ENCODE results near the gene AOPEP. TPM values are rescaled to one million over a fixed set of nuclear protein-coding genes. Genes with fewer than 3 reads are reported as not detected.

Gene AOPEP
- total and polyA plus RNA-seq, 2 of the 13 experiments (the other 11 are each of a cell fraction or from before 2014, with no cell fraction given) = 22.2 to 41.6 TPM

- no peak for TF ChIP-seq HOXA9 (CRISPR knock-in tag; IDR thresholded peaks at IDR 0.05; ENCODE audit: borderline replicate concordance)
- TF ChIP-seq KAT7 (CRISPR knock-in tag; IDR thresholded peaks at IDR 0.05; ENCODE audit: borderline replicate concordance) = no peak
- no peak for TF ChIP-seq ZNF280B (CRISPR knock-in tag; IDR thresholded peaks at IDR 0.05; ENCODE audit: borderline replicate concordance)
- TF ChIP-seq IKZF1 (IDR thresholded peaks at IDR 0.05) = no peak
- TF ChIP-seq SRSF4 (IDR thresholded peaks at IDR 0.05; ENCODE audit: low read depth, low read length, poor library complexity, severe bottlenecking) = no peak
- peak; percentile 56; the same call in 1 of the 2 replicates for TF ChIP-seq ZNF317 (CRISPR knock-in tag; IDR thresholded peaks at IDR 0.05)
- no peak for TF ChIP-seq ZNF225 (CRISPR knock-in tag; IDR thresholded peaks at IDR 0.05)
- 0 out of 2 replicates have a peak, but pooled peaks have one; percentile 21 for TF ChIP-seq KDM4B (CRISPR knock-in tag; IDR thresholded peaks at IDR 0.05)
- no peak for TF ChIP-seq ZNF20 (CRISPR knock-in tag; IDR thresholded peaks at IDR 0.05)
- no peak for TF ChIP-seq MYNN (CRISPR knock-in tag; IDR thresholded peaks at IDR 0.05; ENCODE audit: low read depth)
- no peak for TF ChIP-seq ZNF430 (CRISPR knock-in tag; IDR thresholded peaks at IDR 0.05)
- TF ChIP-seq, protein P1, sequence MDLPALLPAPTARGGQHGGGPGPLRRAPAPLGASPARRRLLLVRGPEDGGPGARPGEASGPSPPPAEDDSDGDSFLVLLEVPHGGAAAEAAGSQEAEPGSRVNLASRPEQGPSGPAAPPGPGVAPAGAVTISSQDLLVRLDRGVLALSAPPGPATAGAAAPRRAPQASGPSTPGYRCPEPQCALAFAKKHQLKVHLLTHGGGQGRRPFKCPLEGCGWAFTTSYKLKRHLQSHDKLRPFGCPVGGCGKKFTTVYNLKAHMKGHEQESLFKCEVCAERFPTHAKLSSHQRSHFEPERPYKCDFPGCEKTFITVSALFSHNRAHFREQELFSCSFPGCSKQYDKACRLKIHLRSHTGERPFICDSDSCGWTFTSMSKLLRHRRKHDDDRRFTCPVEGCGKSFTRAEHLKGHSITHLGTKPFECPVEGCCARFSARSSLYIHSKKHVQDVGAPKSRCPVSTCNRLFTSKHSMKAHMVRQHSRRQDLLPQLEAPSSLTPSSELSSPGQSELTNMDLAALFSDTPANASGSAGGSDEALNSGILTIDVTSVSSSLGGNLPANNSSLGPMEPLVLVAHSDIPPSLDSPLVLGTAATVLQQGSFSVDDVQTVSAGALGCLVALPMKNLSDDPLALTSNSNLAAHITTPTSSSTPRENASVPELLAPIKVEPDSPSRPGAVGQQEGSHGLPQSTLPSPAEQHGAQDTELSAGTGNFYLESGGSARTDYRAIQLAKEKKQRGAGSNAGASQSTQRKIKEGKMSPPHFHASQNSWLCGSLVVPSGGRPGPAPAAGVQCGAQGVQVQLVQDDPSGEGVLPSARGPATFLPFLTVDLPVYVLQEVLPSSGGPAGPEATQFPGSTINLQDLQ (CRISPR knock-in tag; IDR thresholded peaks at IDR 0.05) = no peak
- TF ChIP-seq CBX1 (IDR thresholded peaks at IDR 0.05; ENCODE audit: low read depth) = no peak
- TF ChIP-seq ELF1 (CRISPR knock-in tag; IDR thresholded peaks at IDR 0.05) = 0 out of 2 replicates have a peak, but pooled peaks have one; percentile 16
- TF ChIP-seq, protein P2, sequence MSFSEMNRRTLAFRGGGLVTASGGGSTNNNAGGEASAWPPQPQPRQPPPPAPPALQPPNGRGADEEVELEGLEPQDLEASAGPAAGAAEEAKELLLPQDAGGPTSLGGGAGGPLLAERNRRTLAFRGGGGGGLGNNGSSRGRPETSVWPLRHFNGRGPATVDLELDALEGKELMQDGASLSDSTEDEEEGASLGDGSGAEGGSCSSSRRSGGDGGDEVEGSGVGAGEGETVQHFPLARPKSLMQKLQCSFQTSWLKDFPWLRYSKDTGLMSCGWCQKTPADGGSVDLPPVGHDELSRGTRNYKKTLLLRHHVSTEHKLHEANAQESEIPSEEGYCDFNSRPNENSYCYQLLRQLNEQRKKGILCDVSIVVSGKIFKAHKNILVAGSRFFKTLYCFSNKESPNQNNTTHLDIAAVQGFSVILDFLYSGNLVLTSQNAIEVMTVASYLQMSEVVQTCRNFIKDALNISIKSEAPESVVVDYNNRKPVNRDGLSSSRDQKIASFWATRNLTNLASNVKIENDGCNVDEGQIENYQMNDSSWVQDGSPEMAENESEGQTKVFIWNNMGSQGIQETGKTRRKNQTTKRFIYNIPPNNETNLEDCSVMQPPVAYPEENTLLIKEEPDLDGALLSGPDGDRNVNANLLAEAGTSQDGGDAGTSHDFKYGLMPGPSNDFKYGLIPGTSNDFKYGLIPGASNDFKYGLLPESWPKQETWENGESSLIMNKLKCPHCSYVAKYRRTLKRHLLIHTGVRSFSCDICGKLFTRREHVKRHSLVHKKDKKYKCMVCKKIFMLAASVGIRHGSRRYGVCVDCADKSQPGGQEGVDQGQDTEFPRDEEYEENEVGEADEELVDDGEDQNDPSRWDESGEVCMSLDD (CRISPR knock-in tag; IDR thresholded peaks at IDR 0.05; ENCODE audit: borderline replicate concordance) = peak; percentile 30; the same call in 1 of the 2 replicates
- TF ChIP-seq PHF20 (CRISPR knock-in tag; IDR thresholded peaks at IDR 0.05) = no peak
- no peak for TF ChIP-seq ZNF101 (CRISPR knock-in tag; IDR thresholded peaks at IDR 0.05; ENCODE audit: borderline replicate concordance, low read depth)
- TF ChIP-seq ZNF343 (CRISPR knock-in tag; IDR thresholded peaks at IDR 0.05) = no peak
- no peak for TF ChIP-seq SRF (IDR thresholded peaks at IDR 0.05; ENCODE audit: low read depth, low read length)
- no peak for TF ChIP-seq ZNF598 (CRISPR knock-in tag; IDR thresholded peaks at IDR 0.05; ENCODE audit: borderline replicate concordance)
- no peak for TF ChIP-seq NR2C2 (CRISPR knock-in tag; IDR thresholded peaks at IDR 0.05; ENCODE audit: borderline replicate concordance)
- TF ChIP-seq ZBTB42 (CRISPR knock-in tag; IDR thresholded peaks at IDR 0.05) = no peak
- no peak for TF ChIP-seq DNMT1 (CRISPR knock-in tag; IDR thresholded peaks at IDR 0.05)
- no peak for TF ChIP-seq ZNF274 (CRISPR knock-in tag; IDR thresholded peaks at IDR 0.05)
- TF ChIP-seq REXO4 (CRISPR knock-in tag; IDR thresholded peaks at IDR 0.05; ENCODE audit: borderline replicate concordance) = no peak
Observed at GRCh38 chr9:95031711-95032461, 305.4 kb downstream of the AOPEP start (continued).
